Kidney epithelial cell (primary cell): Measurements from ENCODE around the gene STK11IP. TPM values are rescaled to one million over a fixed set of nuclear protein-coding genes. Genes with fewer than 3 reads are reported as not detected.

Experiments used
- DNase-seq: peaks from one replicate; pipeline ENCODE4 v3.0.0-alpha.2; 2010; ENCODE audit warnings: low read depth
- H3K27me3 ChIP-seq: 2 replicates; pipeline ENCODE4 v1.6.0; 2011; ENCODE audit warnings: low read length; ENCODE audit not compliant: control insufficient read depth, insufficient read depth
- H3K36me3 ChIP-seq: 2 replicates; pipeline ENCODE4 v1.5.1; 2011; ENCODE audit warnings: low read length; ENCODE audit not compliant: control insufficient read depth, insufficient read depth
- H3K4me3 ChIP-seq: 2 replicates; pipeline ENCODE4 v1.5.1; 2011; ENCODE audit warnings: low read depth, mild to moderate bottlenecking, control low read depth, low read length
- total RNA-seq: library from RNA; depleted of rRNA; stranded (reverse); fragments of >200 nt; gene quantifications from 2 replicates; pipeline ENCODE4 v1.2.3, GENCODE V29; 2015
- TF ChIP-seq, protein P1 (sequence below): IDR thresholded peaks from 2 replicates; pipeline ENCODE4 v1.5.1; 2011; ENCODE audit warnings: mild to moderate bottlenecking, moderate library complexity, low read length, control low read depth, inconsistent platforms; ENCODE audit not compliant: insufficient read depth, poor library complexity, severe bottlenecking

The STK11IP gene
- total RNA-seq, 1 donor from 2014 or later: 22.2 TPM

GRCh38 chr2:219557320-219557719 lies 40.3 kb upstream of the STK11IP start:
- peaks cover 22% of the 10 kb centered on the region for H3K27me3 ChIP-seq
- DNase-seq: no peak
- no peaks in the 10 kb centered on the region for H3K36me3 ChIP-seq
- TF ChIP-seq, protein P1, sequence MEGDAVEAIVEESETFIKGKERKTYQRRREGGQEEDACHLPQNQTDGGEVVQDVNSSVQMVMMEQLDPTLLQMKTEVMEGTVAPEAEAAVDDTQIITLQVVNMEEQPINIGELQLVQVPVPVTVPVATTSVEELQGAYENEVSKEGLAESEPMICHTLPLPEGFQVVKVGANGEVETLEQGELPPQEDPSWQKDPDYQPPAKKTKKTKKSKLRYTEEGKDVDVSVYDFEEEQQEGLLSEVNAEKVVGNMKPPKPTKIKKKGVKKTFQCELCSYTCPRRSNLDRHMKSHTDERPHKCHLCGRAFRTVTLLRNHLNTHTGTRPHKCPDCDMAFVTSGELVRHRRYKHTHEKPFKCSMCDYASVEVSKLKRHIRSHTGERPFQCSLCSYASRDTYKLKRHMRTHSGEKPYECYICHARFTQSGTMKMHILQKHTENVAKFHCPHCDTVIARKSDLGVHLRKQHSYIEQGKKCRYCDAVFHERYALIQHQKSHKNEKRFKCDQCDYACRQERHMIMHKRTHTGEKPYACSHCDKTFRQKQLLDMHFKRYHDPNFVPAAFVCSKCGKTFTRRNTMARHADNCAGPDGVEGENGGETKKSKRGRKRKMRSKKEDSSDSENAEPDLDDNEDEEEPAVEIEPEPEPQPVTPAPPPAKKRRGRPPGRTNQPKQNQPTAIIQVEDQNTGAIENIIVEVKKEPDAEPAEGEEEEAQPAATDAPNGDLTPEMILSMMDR: no peak
- no peak overlapping the region for H3K4me3 ChIP-seq

- Histone ChIP-seq H3K27me3 (peaks cover 19% of the 10 kb centered on the region), H3K36me3 (no peaks in the 10 kb centered on the region), H3K4me3 (no peak overlapping the region)
- no peak for DNase-seq
- TF ChIP-seq, protein P1: no peak
Observed at GRCh38 chr2:219557791-219558785, 39.6 kb upstream of the STK11IP start.

DNA sequence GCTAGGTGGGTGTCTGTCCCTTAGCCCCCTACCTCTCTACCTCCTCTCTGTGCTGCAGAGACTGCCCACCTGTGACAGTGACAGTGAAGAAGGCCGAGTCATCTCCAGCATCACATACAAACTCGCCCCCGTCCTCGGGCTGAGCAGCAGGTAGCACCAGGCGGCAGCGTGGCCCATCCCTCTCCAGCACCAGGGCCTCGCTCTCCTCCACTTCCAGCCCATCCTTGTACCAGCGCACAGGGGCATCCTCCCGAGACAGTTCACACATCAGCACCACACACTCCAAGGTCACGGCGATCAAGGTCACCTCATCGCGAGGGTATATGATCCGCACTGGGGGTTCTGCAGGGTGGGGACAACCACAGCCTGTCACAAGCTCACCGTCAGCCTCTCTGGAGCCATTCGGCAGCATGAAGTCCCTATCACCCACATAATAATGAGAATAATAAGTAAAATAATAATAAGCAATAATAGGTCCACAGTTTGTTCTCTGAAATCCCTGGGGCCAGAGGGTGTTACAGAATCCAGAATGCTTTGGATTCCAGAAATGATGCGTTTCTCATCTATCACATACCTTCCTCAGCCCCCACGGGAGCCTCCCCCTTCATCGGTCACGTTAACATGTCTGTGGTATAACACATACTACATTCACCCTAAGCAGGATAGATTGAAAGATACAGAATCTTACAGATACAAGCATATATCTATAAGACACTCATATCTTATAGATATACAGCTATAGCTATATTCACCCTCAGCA lies 38.3 kb upstream of the STK11IP start:
- no peaks in the 10 kb centered on the region for H3K36me3 ChIP-seq
- TF ChIP-seq, protein P1: no peak
- DNase-seq: no peak
- H3K4me3 ChIP-seq: no peak overlapping the region
- H3K27me3 ChIP-seq: peaks cover 13% of the 10 kb centered on the region

- TF ChIP-seq, protein P1: peak; percentile 74
- no peak overlapping the region for H3K4me3 ChIP-seq
- DNase-seq: no peak
- H3K36me3 ChIP-seq: no peaks in the 10 kb centered on the region
- H3K27me3 ChIP-seq: peaks cover 13% of the 10 kb centered on the region
Observed at GRCh38 chr2:219560037-219560892, 37.4 kb upstream of the STK11IP start.

GRCh38 chr2:219560893-219561178 lies 36.8 kb upstream of the STK11IP start:
- no peak for DNase-seq
- H3K27me3 ChIP-seq: peaks cover 13% of the 10 kb centered on the region
- TF ChIP-seq, protein P1: no peak
- H3K4me3 ChIP-seq: no peak overlapping the region
- H3K36me3 ChIP-seq: peaks cover 1% of the 10 kb centered on the region
